Measurements from ENCODE around the gene STK17A.
A peak's percentile ranks its signal among the peaks of the same experiment; 100 is the strongest.

Gene STK17A

GRCh38 chr7:43588477-43589132 is 5.7 kb downstream of the STK17A start:
- no peak for DNase-seq (ENCODE audit: low read depth)
- TF ChIP-seq, protein P1, sequence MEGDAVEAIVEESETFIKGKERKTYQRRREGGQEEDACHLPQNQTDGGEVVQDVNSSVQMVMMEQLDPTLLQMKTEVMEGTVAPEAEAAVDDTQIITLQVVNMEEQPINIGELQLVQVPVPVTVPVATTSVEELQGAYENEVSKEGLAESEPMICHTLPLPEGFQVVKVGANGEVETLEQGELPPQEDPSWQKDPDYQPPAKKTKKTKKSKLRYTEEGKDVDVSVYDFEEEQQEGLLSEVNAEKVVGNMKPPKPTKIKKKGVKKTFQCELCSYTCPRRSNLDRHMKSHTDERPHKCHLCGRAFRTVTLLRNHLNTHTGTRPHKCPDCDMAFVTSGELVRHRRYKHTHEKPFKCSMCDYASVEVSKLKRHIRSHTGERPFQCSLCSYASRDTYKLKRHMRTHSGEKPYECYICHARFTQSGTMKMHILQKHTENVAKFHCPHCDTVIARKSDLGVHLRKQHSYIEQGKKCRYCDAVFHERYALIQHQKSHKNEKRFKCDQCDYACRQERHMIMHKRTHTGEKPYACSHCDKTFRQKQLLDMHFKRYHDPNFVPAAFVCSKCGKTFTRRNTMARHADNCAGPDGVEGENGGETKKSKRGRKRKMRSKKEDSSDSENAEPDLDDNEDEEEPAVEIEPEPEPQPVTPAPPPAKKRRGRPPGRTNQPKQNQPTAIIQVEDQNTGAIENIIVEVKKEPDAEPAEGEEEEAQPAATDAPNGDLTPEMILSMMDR (IDR thresholded peaks at IDR 0.05; ENCODE audit: insufficient read depth, low read depth, low read length, missing control alignments): no peak
- H3K4me3 ChIP-seq (ENCODE audit: low read length): no peak overlapping the region

GRCh38 chr7:43589133-43589478 is 6.2 kb downstream of the STK17A start:
- TF ChIP-seq, protein P1 (IDR thresholded peaks at IDR 0.05; ENCODE audit: insufficient read depth, low read depth, low read length, missing control alignments): no peak
- DNase-seq (ENCODE audit: low read depth): no peak
- H3K4me3 ChIP-seq (ENCODE audit: low read length): no peak overlapping the region

- TF ChIP-seq, protein P1 (IDR thresholded peaks at IDR 0.05; ENCODE audit: insufficient read depth, low read depth, low read length, missing control alignments): no peak
- no peak for DNase-seq (ENCODE audit: low read depth)
- H3K4me3 ChIP-seq (ENCODE audit: low read length): no peak overlapping the region
Observed at GRCh38 chr7:43589728-43590127, 6.8 kb downstream of the STK17A start.

- no peak for DNase-seq (ENCODE audit: low read depth)
- TF ChIP-seq, protein P1 (IDR thresholded peaks at IDR 0.05; ENCODE audit: insufficient read depth, low read depth, low read length, missing control alignments): no peak
- no peak overlapping the region for H3K4me3 ChIP-seq (ENCODE audit: low read length)
Observed at GRCh38 chr7:43590862-43591557, 8.1 kb downstream of the STK17A start.

DNA sequence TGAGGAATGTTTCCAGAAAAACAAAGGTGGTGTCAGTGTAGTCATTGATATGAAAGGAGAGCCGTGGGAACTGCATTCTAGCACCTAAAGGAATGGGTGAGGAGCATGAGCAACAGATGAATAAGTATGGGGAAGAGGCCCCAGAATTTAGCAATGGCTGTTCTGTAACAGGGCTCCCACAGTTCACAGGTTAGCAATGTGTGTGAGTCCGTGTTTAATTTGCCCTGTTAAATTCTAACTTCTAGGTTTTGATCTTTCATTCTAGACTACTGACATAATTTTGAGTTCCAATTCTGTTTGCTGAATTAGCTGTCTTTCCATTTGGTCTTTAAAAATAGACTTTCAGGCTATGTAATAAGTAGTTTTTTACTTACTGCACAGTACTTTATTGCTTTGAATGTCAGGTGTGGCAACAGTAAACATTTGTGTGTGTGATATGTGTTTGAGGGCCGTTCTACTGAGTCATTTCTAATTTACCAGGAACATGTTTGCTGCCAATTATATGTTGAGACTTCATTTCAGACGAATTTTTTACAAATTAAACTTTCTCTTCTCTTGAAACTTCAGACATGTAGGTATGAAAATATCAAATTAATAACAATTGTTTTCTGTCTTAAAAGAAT is 8.8 kb downstream of the STK17A start:
- DNase-seq (ENCODE audit: low read depth): peak; percentile 92
- TF ChIP-seq, protein P1 (IDR thresholded peaks at IDR 0.05; ENCODE audit: insufficient read depth, low read depth, low read length, missing control alignments): no peak
- no peak overlapping the region for H3K4me3 ChIP-seq (ENCODE audit: low read length)

GRCh38 chr7:43592326-43592725 is 9.4 kb downstream of the STK17A start:
- TF ChIP-seq, protein P1 (IDR thresholded peaks at IDR 0.05; ENCODE audit: insufficient read depth, low read depth, low read length, missing control alignments): no peak
- peak; percentile 43 for DNase-seq (ENCODE audit: low read depth)
- no peak overlapping the region for H3K4me3 ChIP-seq (ENCODE audit: low read length)
